Measurements from ENCODE around the gene CTSD. TPM values are rescaled to one million over a fixed set of nuclear protein-coding genes. Genes with fewer than 3 reads are reported as not detected.

The CTSD gene
- total and polyA plus RNA-seq, 2 experiments from 2014 or later, result 67.1 to 251 TPM

- H3K27me3 Mint-ChIP-seq (ENCODE audit: insufficient read depth, low read depth, poor library complexity), result peaks cover 20% of the 10 kb centered on the region
- TF ChIP-seq NANOG (IDR thresholded peaks at IDR 0.05; ENCODE audit: borderline replicate concordance), result no peak
- no peak for TF ChIP-seq REST (IDR thresholded peaks at IDR 0.05; ENCODE audit: unreplicated experiment)
- TF ChIP-seq ETS1 (IDR thresholded peaks at IDR 0.05), result no peak
- TF ChIP-seq STAT1 (IDR thresholded peaks at IDR 0.05; ENCODE audit: unreplicated experiment), result no peak
- no peak for TF ChIP-seq CTCF (conservative IDR thresholded peaks at IDR 0.05; ENCODE audit: low read depth in 2 of 2)
- TF ChIP-seq ZNF462 (CRISPR knock-in tag; IDR thresholded peaks at IDR 0.05), result no peak
- no peak for TF ChIP-seq EZH2phosphoT487 (IDR thresholded peaks at IDR 0.05; ENCODE audit: unreplicated experiment)
- no peak for TF ChIP-seq JUNB (IDR thresholded peaks at IDR 0.05; ENCODE audit: unreplicated experiment)
- TF ChIP-seq EZH2 (IDR thresholded peaks at IDR 0.05; ENCODE audit: low read depth, unreplicated experiment), result no peak
- no peak for TF ChIP-seq ZNF331 (CRISPR knock-in tag; IDR thresholded peaks at IDR 0.05; ENCODE audit: low read depth)
- TF ChIP-seq ZNF114 (CRISPR knock-in tag; IDR thresholded peaks at IDR 0.05), result no peak
- no peak for TF ChIP-seq CREB1 (CRISPR knock-in tag; IDR thresholded peaks at IDR 0.05; ENCODE audit: low read depth)
- TF ChIP-seq POLR2AphosphoS5 (IDR thresholded peaks at IDR 0.05; ENCODE audit: low read depth), result no peak
- H3K79me2 ChIP-seq (replicated peaks; ENCODE audit: insufficient read depth), result no peaks in the 10 kb centered on the region
- H4K20me1 ChIP-seq (replicated peaks; ENCODE audit: insufficient read depth), result no peaks in the 10 kb centered on the region
- no peak overlapping the region for H3K4me2 ChIP-seq
- no peak overlapping the region for H3K4me3 Mint-ChIP-seq
- H3K36me3 ChIP-seq (ENCODE audit: insufficient read depth), result no peaks in the 10 kb centered on the region
- no peaks in the 10 kb centered on the region; the same call in 1 of the 2 replicates for H3K9me2 ChIP-seq (ENCODE audit: insufficient read depth)
- peaks cover 8% of the 10 kb centered on the region; the same call in 1 of the 2 replicates for H3F3A ChIP-seq (replicated peaks; ENCODE audit: low read depth)
- peaks cover 10% of the 10 kb centered on the region for H3K9me3 Mint-ChIP-seq
- ATAC-seq (no peak), DNase-seq (ENCODE audit: low spot score) (no peak)
- H3K4me1 Mint-ChIP-seq, result no peaks in the 10 kb centered on the region; the same call in 2 of the 3 replicates
- H3K36me3 Mint-ChIP-seq (ENCODE audit: low read depth), result no peaks in the 10 kb centered on the region
- no peaks in the 10 kb centered on the region; the same call in 1 of the 2 replicates for H3K27me3 ChIP-seq (ENCODE audit: insufficient read depth)
- H3K27ac ChIP-seq (ENCODE audit: low read depth), result no peak overlapping the region
- H3K4me3 ChIP-seq, result no peak overlapping the region
- H3K4me1 ChIP-seq (ENCODE audit: insufficient read depth), result no peaks in the 10 kb centered on the region
- H3K27ac Mint-ChIP-seq, result no peak overlapping the region
- H2AFZ ChIP-seq, result no peak overlapping the region
Measured at GRCh38 chr11:1735271-1735670, 28.5 kb downstream of the CTSD start.

Measured in GM23338 (cell line).